Kidney (tissue), 14 donors: ENCODE data around the gene KCNJ5. TPM values are rescaled to one million over a fixed set of nuclear protein-coding genes. Genes with fewer than 3 reads are reported as not detected.
A peak's percentile ranks its signal among the peaks of the same experiment; 100 is the strongest.

Experiments
- DNase-seq, 5 donors: peaks; one replicate each; pipeline ENCODE4 v3.0.0-alpha.2; 2013 to 2020
- FAIRE-seq: peaks from 2 replicates; lab custom pipeline; 2012; peaks lifted over from hg19 to GRCh38; lab: Jason Lieb, UNC
- H3K27ac ChIP-seq, 2 donors: one replicate each; pipeline ENCODE4 v1.7.0; 2013; ENCODE audit warnings: low read depth in 2 of 2, low read length in 2 of 2, inconsistent platforms in 1 of 2
- H3K27me3 ChIP-seq: one replicate; pipeline ENCODE4 v1.7.1; 2013; ENCODE audit warnings: low read length, inconsistent platforms; ENCODE audit not compliant: control insufficient read depth, insufficient read depth
- H3K36me3 ChIP-seq, 3 donors: one replicate each; pipeline versions ENCODE4 v1.7.0 to v1.7.1; 2013; ENCODE audit warnings: low read length in 3 of 3, control low read depth in 1 of 3, inconsistent platforms in 1 of 3; ENCODE audit not compliant: insufficient read depth in 3 of 3, control insufficient read depth in 2 of 3
- H3K4me1 ChIP-seq, 3 donors: one replicate each; pipeline versions ENCODE4 v1.7.0 to v1.7.1; 2013; ENCODE audit warnings: low read length in 3 of 3, inconsistent platforms in 1 of 3, low read depth in 1 of 3; ENCODE audit not compliant: control insufficient read depth in 2 of 3, insufficient read depth in 2 of 3
- H3K4me3 ChIP-seq, 3 donors: one replicate each; pipeline versions ENCODE4 v1.7.0 to v1.8.1; 2013; ENCODE audit warnings: low read length in 3 of 3, control low read depth in 1 of 3, inconsistent platforms in 1 of 3
- H3K9ac ChIP-seq, 3 donors: one replicate each; pipeline versions ENCODE4 v1.7.0 to v1.7.1; 2013; ENCODE audit warnings: low read length in 3 of 3, control low read depth in 1 of 3, inconsistent platforms in 1 of 3
- H3K9me3 ChIP-seq, 3 donors: one replicate each; pipeline versions ENCODE4 v1.7.0 to v1.7.1; 2013; ENCODE audit warnings: low read length in 3 of 3, control low read depth in 1 of 3, inconsistent platforms in 1 of 3; ENCODE audit not compliant: control insufficient read depth in 2 of 3, insufficient read depth in 1 of 3
- CTCF ChIP-seq: IDR thresholded peaks from 3 replicates; pipeline ENCODE4 v1.5.1; 2012; ENCODE audit warnings: mild to moderate bottlenecking, moderate library complexity, borderline replicate concordance; ENCODE audit not compliant: insufficient read depth; ENCODE audit errors: extremely low read depth
- intact Hi-C: fragments of 100-400 bp; cut with DNase I; formaldehyde crosslinking; loops from one replicate; pipeline ENCODE4 v1.11.1; 2022
- polyA plus RNA-seq: library from polyadenylated mRNA; stranded (reverse); fragments of 350-450 nt; fragmentation: Illumina TruSeq; extraction: RNeasy Lipid Tissue Mini Kit (QIAGEN cat#74804); gene quantifications from one replicate; pipeline ENCODE4 v1.2.3, GENCODE V29; 2014; ENCODE audit warnings: low read depth, low replicate concordance; ENCODE audit not compliant: insufficient read depth
- total RNA-seq: library from RNA; stranded (reverse); fragmentation: NEBNext Ultra II Directional; extraction: Animal tissue kit (Norgen Biotek cat#: 25700); gene quantifications from one replicate; pipeline ENCODE4 v1.2.1, GENCODE V29; 2021
- donor health status: control.
- donor health status: control.
- donor health status: control.
- donor health status: control.
- donor health status: control.
- donor health status: DM: yes; HTN: yes; CAD: no.
- donor health status: Normal renal cell carcinoma (clear cell type).

The KCNJ5 gene
- total and polyA plus RNA-seq, 2 donors from 2014 or later: 5.7 to 6.5 TPM

DNA sequence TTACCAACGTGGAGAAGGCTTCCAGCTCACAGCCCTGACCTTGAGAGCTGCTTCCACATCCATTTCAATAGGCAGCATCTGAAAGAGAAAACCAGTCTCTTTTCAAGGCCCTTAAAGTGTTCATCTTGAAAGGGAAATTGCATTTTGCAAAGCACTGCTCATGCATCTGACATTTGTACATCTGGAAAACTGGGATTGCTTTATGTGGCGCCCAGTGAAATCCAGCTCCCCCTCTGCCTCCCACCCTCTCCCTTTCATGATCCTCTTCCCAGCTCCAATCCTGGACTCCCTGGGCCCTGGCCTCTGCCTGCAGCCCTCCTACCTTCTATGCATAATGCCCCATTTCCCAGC is 34.1 kb downstream of the KCNJ5 start:
- Histone ChIP-seq H3K4me3 (no peak overlapping the region), H3K4me1 (peaks cover 0 to 4% (median 0%) of the 10 kb centered on the region in 3 donors), H3K36me3 (no peaks in the 10 kb centered on the region), H3K27ac (no peak overlapping the region), H3K27me3 (no peaks in the 10 kb centered on the region), H3K9ac (no peak overlapping the region), H3K9me3 (no peaks in the 10 kb centered on the region)
- no peak for DNase-seq
- intact Hi-C loops: no loop called here
- no peak for TF ChIP-seq CTCF
- no peak for FAIRE-seq

GRCh38 chr11:128926000-128926399 is 34.8 kb downstream of the KCNJ5 start:
- DNase-seq (no peak), FAIRE-seq (no peak)
- Histone ChIP-seq H3K27me3 (no peaks in the 10 kb centered on the region), H3K36me3 (no peaks in the 10 kb centered on the region), H3K4me1 (peaks cover 0 to 4% (median 0%) of the 10 kb centered on the region in 3 donors), H3K27ac (no peak overlapping the region), H3K4me3 (no peak overlapping the region), H3K9ac (no peak overlapping the region), H3K9me3 (no peaks in the 10 kb centered on the region)
- no peak for TF ChIP-seq CTCF
- intact Hi-C loops: no loop called here

- Histone ChIP-seq H3K9me3 (no peaks in the 10 kb centered on the region), H3K27me3 (no peaks in the 10 kb centered on the region), H3K36me3 (no peaks in the 10 kb centered on the region), H3K9ac (no peak overlapping the region), H3K27ac (no peak overlapping the region), H3K4me3 (no peak overlapping the region), H3K4me1 (peaks cover 0 to 4% (median 0%) of the 10 kb centered on the region in 3 donors)
- DNase-seq: peak in 1 of 5 donors; percentile 50
- no peak for FAIRE-seq
- no peak for TF ChIP-seq CTCF
- intact Hi-C loops: no loop called here
Observed at GRCh38 chr11:128926437-128927107, 35.4 kb downstream of the KCNJ5 start.

DNA sequence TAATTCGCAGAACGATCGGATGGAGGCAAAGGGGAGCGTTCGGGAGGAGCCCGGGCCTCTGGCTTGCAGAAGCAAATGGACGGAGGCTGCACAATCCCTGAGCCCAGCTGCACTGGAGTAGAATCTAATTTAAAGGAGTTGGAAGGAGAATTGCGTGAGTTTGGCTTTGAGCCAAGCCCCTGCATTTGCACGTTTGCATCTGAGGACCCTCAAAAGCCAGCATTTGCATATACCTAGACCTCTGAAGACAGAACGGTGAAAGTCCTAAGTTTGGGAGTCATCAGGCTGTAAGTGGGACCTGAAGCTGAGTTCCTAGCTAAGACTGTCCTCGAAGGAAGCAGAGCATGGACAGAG is 35.9 kb downstream of the KCNJ5 start:
- no peaks in the 10 kb centered on the region for H3K36me3 ChIP-seq
- H3K27ac ChIP-seq: no peak overlapping the region
- no peak for TF ChIP-seq CTCF
- no peak overlapping the region for H3K9ac ChIP-seq
- H3K27me3 ChIP-seq: no peaks in the 10 kb centered on the region
- FAIRE-seq: no peak
- no peak overlapping the region for H3K4me3 ChIP-seq
- DNase-seq: no peak
- intact Hi-C loops: no loop called here
- H3K4me1 ChIP-seq: peaks cover 0 to 4% (median 0%) of the 10 kb centered on the region in 3 donors
- H3K9me3 ChIP-seq: no peaks in the 10 kb centered on the region
